ENCODE results near the gene TAF1A. TPM values are rescaled to one million over a fixed set of nuclear protein-coding genes. Genes with fewer than 3 reads are reported as not detected.

The TAF1A gene
- total and polyA plus RNA-seq, 2 of the 8 experiments (the other 6 are each of a cell fraction or from before 2014, with no cell fraction given), result 3.3 to 16.7 TPM

- DNase-seq (ENCODE audit: low read depth in 1 of 2, low spot score in 2 of 2), result no peak
- no peak overlapping the region for H4K91ac ChIP-seq (replicated peaks; ENCODE audit: insufficient read length, low read length)
- no peak overlapping the region for H2BK12ac ChIP-seq (ENCODE audit: low read depth, low read length)
- FAIRE-seq, result no peak
- H4K5ac ChIP-seq (ENCODE audit: insufficient read length, low read depth, low read length), result no peak overlapping the region
- no peak overlapping the region for H2AK5ac ChIP-seq (ENCODE audit: low read depth, low read length)
- H2BK20ac ChIP-seq (ENCODE audit: low read length), result no peak overlapping the region
- ChIA-PET CTCF (ENCODE audit: partially characterized antibody) (interaction anchor here (1.2 kb wide), 1 partner anchor 11 kb away, joined by 4 read pairs; no protein-coding TSS in a partner anchor), POLR2A (ENCODE audit: partially characterized antibody) (no interaction called here)
- no peak overlapping the region for H3K4me2 ChIP-seq (ENCODE audit: insufficient read depth in 1 of 2, low read depth in 2 of 2, low read length in 2 of 2)
- H3K18ac ChIP-seq (ENCODE audit: extremely low read depth, low read length), result no peak overlapping the region
- no peaks in the 10 kb centered on the region for H3K9me3 ChIP-seq (ENCODE audit: insufficient read depth in 2 of 2, low read depth in 1 of 2, low read length in 1 of 2)
- no peak overlapping the region for H2BK15ac ChIP-seq (ENCODE audit: low read length)
- peaks cover 8 to 46% (median 35%) of the 10 kb centered on the region in 4 experiments for H3K36me3 ChIP-seq (ENCODE audit: control insufficient read depth in 2 of 4, insufficient read depth in 4 of 4, low read length in 3 of 4)
- H3K4me3 ChIP-seq (ENCODE audit: extremely low read depth in 1 of 4, insufficient read depth in 2 of 4, low read depth in 3 of 4, low read length in 4 of 4), result no peak overlapping the region
- H3K9ac ChIP-seq (replicated peaks in 1 of 4; ENCODE audit: extremely low read depth in 1 of 4, low read depth in 3 of 4, low read length in 3 of 4), result no peak overlapping the region
- H2BK5ac ChIP-seq (ENCODE audit: low read depth, low read length), result no peak overlapping the region
- H4K8ac ChIP-seq (ENCODE audit: extremely low read depth, insufficient read depth, low read length), result no peak overlapping the region
- peaks cover 6% of the 10 kb centered on the region for H3K79me1 ChIP-seq (ENCODE audit: low read depth, low read length)
- H2AFZ ChIP-seq (ENCODE audit: low read length), result no peak overlapping the region
- H3K14ac ChIP-seq (ENCODE audit: insufficient read length), result no peak overlapping the region
- no peaks in the 10 kb centered on the region for H3K27me3 ChIP-seq (replicated peaks in 1 of 4; ENCODE audit: control insufficient read depth in 3 of 4, extremely low read depth in 1 of 4, insufficient read depth in 3 of 4, low read length in 3 of 4)
- H3K79me2 ChIP-seq (ENCODE audit: control insufficient read depth in 1 of 2, insufficient read depth in 2 of 2, low read length in 2 of 2), result peaks cover 0 to 30% of the 10 kb centered on the region in 2 experiments; a peak in 3 of 4 replicates
- no peak overlapping the region for H2BK120ac ChIP-seq (replicated peaks; ENCODE audit: low read depth, low read length)
- H3K4me1 ChIP-seq (replicated peaks in 1 of 4; ENCODE audit: control insufficient read depth in 3 of 4, insufficient read depth in 4 of 4, low read length in 3 of 4), result peaks cover 0 to 4% (median 1%) of the 10 kb centered on the region in 4 experiments; a peak in 3 of 7 replicates
- H3K4ac ChIP-seq (replicated peaks; ENCODE audit: insufficient read length, low read depth, low read length), result no peak overlapping the region
- H4K20me1 ChIP-seq (replicated peaks in 1 of 2; ENCODE audit: control insufficient read depth in 1 of 2, insufficient read depth in 2 of 2, low read length in 2 of 2), result peaks cover 2 to 7% of the 10 kb centered on the region in 2 experiments
- no peak overlapping the region for H3K23ac ChIP-seq (ENCODE audit: insufficient read length)
- H3K56ac ChIP-seq (replicated peaks; ENCODE audit: insufficient read length, low read depth, low read length), result no peak overlapping the region
- peaks cover 6% of the 10 kb centered on the region; the same call in 1 of the 2 replicates for H3K23me2 ChIP-seq (ENCODE audit: low read depth, low read length)
- H3K27ac ChIP-seq (ENCODE audit: low read depth, low read length), result no peak overlapping the region
- TF ChIP-seq CREB1 (IDR thresholded peaks at IDR 0.05) (no peak), ZNF274 (IDR thresholded peaks at IDR 0.05; ENCODE audit: borderline replicate concordance, extremely low read depth, low read length) (no peak), EP300 (IDR thresholded peaks at IDR 0.05; ENCODE audit: borderline replicate concordance in 1 of 2, low read depth in 2 of 2, low read length in 2 of 2) (no peak), KDM4A (IDR thresholded peaks at IDR 0.05; ENCODE audit: low read depth, low read length, severe bottlenecking) (no peak), NANOG (IDR thresholded peaks at IDR 0.05; ENCODE audit: insufficient read depth, low read depth, low read length, poor library complexity, severe bottlenecking) (no peak), RFX5 (IDR thresholded peaks at IDR 0.05; ENCODE audit: borderline replicate concordance, low read depth, low read length) (no peak), JUN (IDR thresholded peaks at IDR 0.05; ENCODE audit: low read depth, low read length) (no peak), SRF (IDR thresholded peaks at IDR 0.05; ENCODE audit: low read depth, low read length) (no peak), BCL11A (IDR thresholded peaks at IDR 0.05; ENCODE audit: low read depth in 2 of 2, low read length in 2 of 2) (no peak), CHD2 (IDR thresholded peaks at IDR 0.05; ENCODE audit: low read length) (no peak), RNF2 (IDR thresholded peaks at IDR 0.05; ENCODE audit: borderline replicate concordance, low read depth, low read length, missing control alignments, poor library complexity, severe bottlenecking) (no peak), KDM5A (IDR thresholded peaks at IDR 0.05; ENCODE audit: low read length) (no peak)
These were observed 33.7 kb upstream of the TAF1A start for GRCh38 chr1:222623458-222623857.
